IMR-90 (cell line): ENCODE data around the gene TGM5. TPM values are rescaled to one million over a fixed set of nuclear protein-coding genes. Genes with fewer than 3 reads are reported as not detected.

Source experiments
- ATAC-seq: fragments of 200-7000 bp; cut with Tn5 transposase; 2 replicates; pipeline ENCODE4 v1.9.1; 2020; ENCODE audit warnings: low read depth, mild to moderate bottlenecking, moderate library complexity
- BruUV-seq: library from RNA; stranded (reverse); fragments of 400-500 nt; replicated peaks from 2 replicates; lab custom pipeline; 2021; lab: Mats Ljungman, UMichigan
- CTCF ChIA-PET: fragments of 300-600 bp; formaldehyde crosslinking; extraction: SDS; loops from one replicate; lab custom pipeline; 2021; ENCODE audit warnings: antibody characterized with exemption; lab: Yijun Ruan, JAX
- POLR2A ChIA-PET: fragments of 300-600 bp; sonication (Branson Sonifier 250); formaldehyde crosslinking; loops from one replicate; lab custom pipeline; 2022; ENCODE audit warnings: antibody characterized with exemption; ENCODE audit not compliant: unreplicated experiment; lab: Charles Lee
- DNase-seq: peaks from one replicate; pipeline ENCODE4 v3.0.0; 2013
- H2AFZ ChIP-seq: replicated peaks from 2 replicates; pipeline ENCODE3; 2013; ENCODE audit warnings: low read length, mild to moderate bottlenecking; ENCODE audit not compliant: poor library complexity
- H2AK5ac ChIP-seq: 2 replicates; pipeline ENCODE4 v1.6.1; 2013; ENCODE audit warnings: low read depth, low read length, inconsistent platforms
- H2AK9ac ChIP-seq: replicated peaks from 2 replicates; pipeline ENCODE3; 2013; ENCODE audit warnings: mild to moderate bottlenecking, low read depth, low read length, moderate library complexity; ENCODE audit not compliant: poor library complexity
- H2BK120ac ChIP-seq: 2 replicates; pipeline ENCODE4 v1.6.1; 2013; ENCODE audit warnings: low read depth, low read length, inconsistent platforms
- H2BK15ac ChIP-seq: 3 replicates; pipeline ENCODE4 v1.6.1; 2013; ENCODE audit warnings: low read depth, low read length, inconsistent platforms
- H2BK20ac ChIP-seq: 2 replicates; pipeline ENCODE4 v1.6.1; 2013; ENCODE audit warnings: low read depth, mild to moderate bottlenecking, inconsistent platforms, low read length, moderate library complexity
- H2BK5ac ChIP-seq: 2 replicates; pipeline ENCODE4 v1.6.1; 2013; ENCODE audit warnings: mild to moderate bottlenecking, low read depth, low read length, inconsistent platforms; ENCODE audit not compliant: poor library complexity, severe bottlenecking
- H3K14ac ChIP-seq: replicated peaks from 2 replicates; pipeline ENCODE4 v1.6.1; 2013; ENCODE audit warnings: low read depth, low read length, inconsistent platforms
- H3K18ac ChIP-seq: 2 replicates; pipeline ENCODE4 v1.6.1; 2013; ENCODE audit warnings: low read depth, low read length, control low read depth
- H3K23ac ChIP-seq: 2 replicates; pipeline ENCODE4 v1.6.1; 2013; ENCODE audit warnings: low read depth, low read length, inconsistent platforms
- H3K27ac ChIP-seq: 2 replicates; pipeline ENCODE4 v1.5.1; 2013; ENCODE audit warnings: mild to moderate bottlenecking, control low read depth, low read length; ENCODE audit not compliant: insufficient read depth
- H3K27me3 ChIP-seq: 2 replicates; pipeline ENCODE4 v1.6.1; 2013; ENCODE audit warnings: low read length; ENCODE audit not compliant: control insufficient read depth, insufficient read depth
- H3K36me3 ChIP-seq: 2 replicates; pipeline ENCODE4 v1.6.1; 2013; ENCODE audit warnings: low read length, mixed read lengths; ENCODE audit not compliant: control insufficient read depth, insufficient read depth
- H3K4ac ChIP-seq: 2 replicates; pipeline ENCODE4 v1.6.1; 2013; ENCODE audit warnings: low read depth, low read length, inconsistent platforms
- H3K4me1 ChIP-seq: 2 replicates; pipeline ENCODE4 v1.6.1; 2013; ENCODE audit warnings: low read length, mixed read lengths; ENCODE audit not compliant: control insufficient read depth, insufficient read depth
- H3K4me2 ChIP-seq: 2 replicates; pipeline ENCODE4 v1.6.1; 2013; ENCODE audit warnings: low read depth, mild to moderate bottlenecking, control low read depth, low read length, moderate library complexity
- H3K4me3 ChIP-seq: 2 replicates; pipeline ENCODE4 v1.5.1; 2013; ENCODE audit warnings: low read depth, mild to moderate bottlenecking, control low read depth, low read length, moderate library complexity; ENCODE audit not compliant: insufficient read depth
- H3K56ac ChIP-seq: 2 replicates; pipeline ENCODE4 v1.6.1; 2013; ENCODE audit warnings: low read length, inconsistent platforms; ENCODE audit not compliant: insufficient read depth; ENCODE audit errors: extremely low read depth
- H3K79me1 ChIP-seq, 2 experiments: 2 replicates each; pipeline ENCODE4 v1.6.1; 2013; ENCODE audit warnings: low read length in 2 of 2, inconsistent platforms in 1 of 2, low read depth in 1 of 2
- H3K9ac ChIP-seq: 2 replicates; pipeline ENCODE4 v1.6.1; 2013; ENCODE audit warnings: low read depth, low read length, control low read depth
- H3K9me1 ChIP-seq: 2 replicates; pipeline ENCODE4 v1.6.1; 2013; ENCODE audit warnings: low read length, inconsistent platforms; ENCODE audit not compliant: insufficient read depth
- H3K9me3 ChIP-seq: 2 replicates; pipeline ENCODE4 v1.6.1; 2013; ENCODE audit warnings: low read length; ENCODE audit not compliant: control insufficient read depth, insufficient read depth
- H4K20me1 ChIP-seq: 2 replicates; pipeline ENCODE4 v1.6.1; 2013; ENCODE audit warnings: low read length, inconsistent platforms; ENCODE audit not compliant: insufficient read depth
- H4K5ac ChIP-seq: 2 replicates; pipeline ENCODE4 v1.6.1; 2013; ENCODE audit warnings: mild to moderate bottlenecking, low read depth, low read length, control low read depth
- H4K8ac ChIP-seq, 2 experiments: 2 replicates each; pipeline ENCODE4 v1.6.1; 2013; ENCODE audit warnings: low read depth in 2 of 2, low read length in 2 of 2, control low read depth in 1 of 2, inconsistent platforms in 1 of 2
- H4K91ac ChIP-seq: 2 replicates; pipeline ENCODE4 v1.6.1; 2013; ENCODE audit warnings: low read depth, low read length, inconsistent platforms; ENCODE audit not compliant: insufficient read depth
- BHLHE40 ChIP-seq: fragments of 150-350 bp; IDR thresholded peaks from 2 replicates; pipeline ENCODE4 v1.6.1; 2016; ENCODE audit warnings: mild to moderate bottlenecking, low read depth, low read length
- CEBPB ChIP-seq: IDR thresholded peaks from 2 replicates; pipeline ENCODE4 v1.6.1; 2012; ENCODE audit warnings: low read depth, low read length, improper control_type of control experiment
- CHD1 ChIP-seq: IDR thresholded peaks from 2 replicates; pipeline ENCODE4 v1.6.1; 2012; ENCODE audit warnings: low read depth, low read length, improper control_type of control experiment
- CTCF ChIP-seq: conservative IDR thresholded peaks from 2 replicates; pipeline ENCODE4 v1.5.1; 2012; ENCODE audit warnings: mild to moderate bottlenecking, low read depth, low read length, improper control_type of control experiment
- ELK1 ChIP-seq: fragments of 150-350 bp; IDR thresholded peaks from 2 replicates; pipeline ENCODE4 v1.6.1; 2016; ENCODE audit warnings: low read depth, mild to moderate bottlenecking, low read length, moderate library complexity, borderline replicate concordance
- FOS ChIP-seq: fragments of 150-350 bp; IDR thresholded peaks from 2 replicates; pipeline ENCODE4 v1.6.1; 2016; ENCODE audit warnings: low read depth, low read length
- MAFK ChIP-seq: IDR thresholded peaks from 2 replicates; pipeline ENCODE4 v1.6.1; 2012; ENCODE audit warnings: low read depth, low read length, improper control_type of control experiment
- MAZ ChIP-seq: IDR thresholded peaks from 2 replicates; pipeline ENCODE4 v1.6.1; 2012; ENCODE audit warnings: low read depth, mild to moderate bottlenecking, low read length, improper control_type of control experiment, moderate library complexity, borderline replicate concordance
- MXI1 ChIP-seq: IDR thresholded peaks from 2 replicates; pipeline ENCODE4 v1.6.1; 2012; ENCODE audit warnings: low read depth, mild to moderate bottlenecking, low read length, moderate library complexity, borderline replicate concordance
- NFE2L2 ChIP-seq: fragments of 150-350 bp; IDR thresholded peaks from 2 replicates; pipeline ENCODE4 v1.6.1; 2016; ENCODE audit warnings: low read depth, mild to moderate bottlenecking, low read length
- POLR2A ChIP-seq: IDR thresholded peaks from 2 replicates; pipeline ENCODE4 v1.6.1; 2012; ENCODE audit warnings: mild to moderate bottlenecking, low read depth, low read length
- RAD21 ChIP-seq: IDR thresholded peaks from 2 replicates; pipeline ENCODE4 v1.6.1; 2012; ENCODE audit warnings: low read length, improper control_type of control experiment
- RCOR1 ChIP-seq: IDR thresholded peaks from 2 replicates; pipeline ENCODE4 v1.6.1; 2012; ENCODE audit warnings: mild to moderate bottlenecking, low read length, improper control_type of control experiment; ENCODE audit not compliant: insufficient replicate concordance
- RFX5 ChIP-seq: IDR thresholded peaks from 2 replicates; pipeline ENCODE4 v1.8.0; 2012; ENCODE audit warnings: low read depth, mild to moderate bottlenecking, low read length, moderate library complexity
- SMC3 ChIP-seq: fragments of 150-350 bp; IDR thresholded peaks from 2 replicates; pipeline ENCODE4 v1.6.1; 2016; ENCODE audit warnings: low read depth, mild to moderate bottlenecking, antibody characterized with exemption, low read length, moderate library complexity
- USF2 ChIP-seq: fragments of 150-350 bp; IDR thresholded peaks from 2 replicates; pipeline ENCODE4 v1.6.1; 2017; ENCODE audit warnings: mild to moderate bottlenecking, antibody characterized with exemption, low read length, low read depth
- WGBS, 2 experiments: methylation state at CpG; one replicate each; pipeline versions ENCODE4 v1.1.5 to v1.1.7; 2013; ENCODE audit warnings: missing lambda C conversion rate in 2 of 2; ENCODE audit not compliant: insufficient read length in 1 of 2; ENCODE audit errors: extremely low coverage in 2 of 2; 5-methylcytosine and 5-hydroxymethylcytosine counted together
- dilution Hi-C: fragments of 300-500 bp; cut with HindIII; formaldehyde crosslinking; loops from one replicate; pipeline ENCODE4 v1.14.3; 2018; ENCODE audit warnings: low sequenced_read_pairs; ENCODE audit not compliant: unreplicated experiment
- in situ Hi-C: fragments of 300-500 bp; cut with MboI; formaldehyde crosslinking; loops from 3 replicates; pipeline ENCODE4 v1.14.3; 2019; ENCODE audit warnings: low sequenced_read_pairs, inconsistent platforms, mixed read lengths
- intact Hi-C: fragments of 100-400 bp; cut with micrococcal nuclease; formaldehyde crosslinking; loops from 2 replicates; pipeline ENCODE4 v1.10.0; 2022
- polyA plus RNA-seq, 3 experiments: library from polyadenylated mRNA; depleted of rRNA; stranded (reverse); fragments of >200 nt; gene quantifications; 2 replicates each; pipeline ENCODE4 v1.2.3, GENCODE V29; 2012; ENCODE audit warnings: low replicate concordance in 1 of 3
- total RNA-seq: library from RNA; depleted of rRNA; stranded (reverse); fragments of >200 nt; gene quantifications from 2 replicates; pipeline ENCODE4 v1.2.3, GENCODE V29; 2012

The TGM5 gene
- total and polyA plus RNA-seq, 2 of the 4 experiments (the other 2 are of a cell fraction): not detected

- Histone ChIP-seq H3K4me2 (no peak overlapping the region), H3K56ac (no peak overlapping the region), H4K91ac (no peak overlapping the region), H3K9me3 (no peaks in the 10 kb centered on the region), H4K5ac (no peak overlapping the region), H2AK5ac (no peak overlapping the region), H4K8ac (no peak overlapping the region), H3K27me3 (peaks cover 58% of the 10 kb centered on the region), H3K4ac (no peak overlapping the region), H3K79me1 (no peaks in the 10 kb centered on the region), H2BK20ac (no peak overlapping the region), H3K4me3 (no peak overlapping the region), H3K9ac (no peak overlapping the region), H2BK120ac (no peak overlapping the region), H2AK9ac (no peak overlapping the region), H3K18ac (no peak overlapping the region), H4K20me1 (no peaks in the 10 kb centered on the region), H3K27ac (no peak overlapping the region), H3K4me1 (no peaks in the 10 kb centered on the region), H3K36me3 (no peaks in the 10 kb centered on the region), H3K9me1 (no peaks in the 10 kb centered on the region; the same call in 1 of the 2 replicates), H2BK15ac (no peak overlapping the region), H3K23ac (no peak overlapping the region), H2BK5ac (no peak overlapping the region), H3K14ac (no peak overlapping the region), H2AFZ (no peak overlapping the region)
- ChIA-PET CTCF (no interaction called here), POLR2A (no interaction called here)
- BruUV-seq: no TSS peak
- in situ Hi-C loops (no loop called here), intact Hi-C loops (no loop called here), dilution Hi-C loops (no loop called here)
- DNase-seq (no peak), ATAC-seq (no peak)
- no peak for TF ChIP-seq MAZ
- no peak for TF ChIP-seq POLR2A
- no peak for TF ChIP-seq NFE2L2
- no peak for TF ChIP-seq CTCF
- no peak for TF ChIP-seq ELK1
- no peak for TF ChIP-seq SMC3
- no peak for TF ChIP-seq USF2
- TF ChIP-seq RFX5: no peak
- TF ChIP-seq CEBPB: no peak
- TF ChIP-seq BHLHE40: no peak
- TF ChIP-seq RAD21: no peak
- no peak for TF ChIP-seq RCOR1
- TF ChIP-seq MAFK: no peak
- no peak for TF ChIP-seq FOS
- TF ChIP-seq CHD1: no peak
- no peak for TF ChIP-seq MXI1
- WGBS, 2 experiments: no CpG with 5 or more reads among the region's 8 CpGs
These were observed 54.4 kb downstream of the TGM5 start for GRCh38 chr15:43212299-43212698.
